OCI-LY7 (cell line): ENCODE measurements around the gene LRRK1. TPM values are rescaled to one million over a fixed set of nuclear protein-coding genes. Genes with fewer than 3 reads are reported as not detected.

ENCODE experiments used
- BruUV-seq: library from RNA; stranded (reverse); fragments of 400-500 nt; replicated peaks from 2 replicates; lab custom pipeline; 2021; lab: Mats Ljungman, UMichigan
- CTCF ChIA-PET: fragments of 300-600 bp; sonication (Branson Sonifier 250); formaldehyde crosslinking; loops from one replicate; lab custom pipeline; 2022; ENCODE audit warnings: antibody characterized with exemption; ENCODE audit not compliant: unreplicated experiment; lab: Charles Lee
- POLR2A ChIA-PET: fragments of 300-600 bp; sonication (Branson Sonifier 250); formaldehyde crosslinking; loops from one replicate; lab custom pipeline; 2022; ENCODE audit warnings: antibody characterized with exemption; lab: Charles Lee
- DNase-seq: peaks from one replicate; pipeline ENCODE4 v3.0.0-alpha.2; 2015; ENCODE audit warnings: low spot score
- H2AFZ ChIP-seq: fragments of 200-600 bp; sonication (generic), shearing (Covaris generic); 2 replicates; pipeline ENCODE4 v1.6.1; 2014; ENCODE audit warnings: mild to moderate bottlenecking, antibody characterized with exemption, low read length, moderate library complexity
- H3K27ac ChIP-seq: fragments of 200-600 bp; sonication (generic); 2 replicates; pipeline ENCODE4 v1.5.1; 2014; ENCODE audit warnings: mixed run types, low read depth, mild to moderate bottlenecking, moderate library complexity, low read length, inconsistent platforms; ENCODE audit not compliant: poor library complexity, severe bottlenecking
- H3K36me3 ChIP-seq: fragments of 200-600 bp; sonication (generic); 2 replicates; pipeline ENCODE4 v1.6.1; 2014; ENCODE audit warnings: mild to moderate bottlenecking, antibody characterized with exemption, low read length, moderate library complexity, mixed read lengths; ENCODE audit not compliant: insufficient read depth
- H3K4me1 ChIP-seq: fragments of 200-600 bp; sonication (generic); 2 replicates; pipeline ENCODE4 v1.5.1; 2014; ENCODE audit warnings: mild to moderate bottlenecking, low read length; ENCODE audit not compliant: insufficient read depth, poor library complexity, severe bottlenecking
- H3K4me2 ChIP-seq: fragments of 200-600 bp; sonication (generic); 2 replicates; pipeline ENCODE4 v1.6.1; 2014; ENCODE audit warnings: mild to moderate bottlenecking, low read length
- H3K4me3 ChIP-seq: fragments of 200-600 bp; sonication (generic); 2 replicates; pipeline ENCODE4 v1.5.1; 2014; ENCODE audit warnings: mild to moderate bottlenecking, low read depth, low read length; ENCODE audit not compliant: poor library complexity, severe bottlenecking
- H3K79me2 ChIP-seq: fragments of 200-600 bp; sonication (generic); 2 replicates; pipeline ENCODE4 v1.6.1; 2016; ENCODE audit warnings: low read depth, mild to moderate bottlenecking, low read length, moderate library complexity, mixed read lengths; ENCODE audit not compliant: insufficient read depth
- H3K9me2 ChIP-seq: fragments of 200-600 bp; sonication (generic); 2 replicates; pipeline ENCODE4 v1.6.1; 2016; ENCODE audit warnings: mild to moderate bottlenecking, low read length, mixed read lengths; ENCODE audit not compliant: insufficient read depth
- H3K9me3 ChIP-seq: fragments of 200-600 bp; sonication (generic); 2 replicates; pipeline ENCODE4 v1.6.1; 2014; ENCODE audit warnings: mild to moderate bottlenecking, mixed run types, low read length, mixed read lengths
- H4K20me1 ChIP-seq: fragments of 200-600 bp; sonication (generic); 2 replicates; pipeline ENCODE4 v1.6.1; 2014; ENCODE audit warnings: mild to moderate bottlenecking, antibody characterized with exemption, low read length, moderate library complexity, mixed read lengths; ENCODE audit not compliant: insufficient read depth
- EZH2phosphoT487 ChIP-seq: fragments of 200-600 bp; sonication (generic); IDR thresholded peaks from 2 replicates; pipeline ENCODE4 v1.6.1; 2018; ENCODE audit warnings: low read depth, borderline replicate concordance, mild to moderate bottlenecking, mixed run types, antibody characterized with exemption, low read length, moderate library complexity, mixed read lengths
- intact Hi-C: fragments of 100-400 bp; cut with micrococcal nuclease; formaldehyde crosslinking; loops from one replicate; pipeline ENCODE4 v1.10.0; 2022; ENCODE audit not compliant: unreplicated experiment
- total RNA-seq, 2 experiments: library from RNA; depleted of rRNA in 1 of 2; stranded (reverse); fragments of >200 nt in 1 of 2; shearing (Covaris generic) in 1 of 2; gene quantifications; 2 replicates each; pipeline ENCODE4 v1.2.3, GENCODE V29; 2014 to 2022
- TF ChIP-seq, protein P1 (sequence below): fragments of 200-600 bp; sonication (generic); conservative IDR thresholded peaks from 2 replicates; pipeline ENCODE4 v1.5.1; 2014; ENCODE audit warnings: mild to moderate bottlenecking, antibody characterized with exemption, low read length, moderate library complexity, mixed read lengths

LRRK1 gene
- total RNA-seq, 2 experiments from 2014 or later = 92.3 to 233 TPM

DNA sequence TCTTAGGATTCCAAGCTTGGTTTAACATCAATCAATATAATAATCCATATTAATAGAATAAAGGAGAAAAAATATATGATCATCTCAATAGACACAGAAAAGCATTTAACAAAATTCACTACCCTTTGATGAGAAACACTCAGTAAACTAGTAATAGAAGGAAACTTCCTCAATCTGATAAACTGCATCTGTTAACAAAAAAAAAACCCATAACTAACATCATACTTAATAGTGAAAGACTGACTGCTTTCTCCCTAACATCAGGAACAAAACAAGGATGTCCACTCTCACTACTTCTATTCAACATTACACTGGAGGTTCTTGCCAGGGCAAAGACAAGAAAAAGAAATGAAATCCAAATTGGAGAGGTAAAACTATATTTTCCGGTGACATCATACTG, 30.5 kb downstream of the LRRK1 start:
- TF ChIP-seq EZH2phosphoT487 = no peak
- TF ChIP-seq, protein P1, sequence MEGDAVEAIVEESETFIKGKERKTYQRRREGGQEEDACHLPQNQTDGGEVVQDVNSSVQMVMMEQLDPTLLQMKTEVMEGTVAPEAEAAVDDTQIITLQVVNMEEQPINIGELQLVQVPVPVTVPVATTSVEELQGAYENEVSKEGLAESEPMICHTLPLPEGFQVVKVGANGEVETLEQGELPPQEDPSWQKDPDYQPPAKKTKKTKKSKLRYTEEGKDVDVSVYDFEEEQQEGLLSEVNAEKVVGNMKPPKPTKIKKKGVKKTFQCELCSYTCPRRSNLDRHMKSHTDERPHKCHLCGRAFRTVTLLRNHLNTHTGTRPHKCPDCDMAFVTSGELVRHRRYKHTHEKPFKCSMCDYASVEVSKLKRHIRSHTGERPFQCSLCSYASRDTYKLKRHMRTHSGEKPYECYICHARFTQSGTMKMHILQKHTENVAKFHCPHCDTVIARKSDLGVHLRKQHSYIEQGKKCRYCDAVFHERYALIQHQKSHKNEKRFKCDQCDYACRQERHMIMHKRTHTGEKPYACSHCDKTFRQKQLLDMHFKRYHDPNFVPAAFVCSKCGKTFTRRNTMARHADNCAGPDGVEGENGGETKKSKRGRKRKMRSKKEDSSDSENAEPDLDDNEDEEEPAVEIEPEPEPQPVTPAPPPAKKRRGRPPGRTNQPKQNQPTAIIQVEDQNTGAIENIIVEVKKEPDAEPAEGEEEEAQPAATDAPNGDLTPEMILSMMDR = no peak
- H3K36me3 ChIP-seq = peaks cover 94% of the 10 kb centered on the region
- H3K79me2 ChIP-seq = peaks cover 98% of the 10 kb centered on the region
- ChIA-PET CTCF (no interaction called here), POLR2A (no interaction called here)
- no peaks in the 10 kb centered on the region for H4K20me1 ChIP-seq
- DNase-seq = no peak
- H3K4me2 ChIP-seq = no peak overlapping the region
- no peak overlapping the region for H2AFZ ChIP-seq
- BruUV-seq = no TSS peak
- no peak overlapping the region for H3K4me3 ChIP-seq
- H3K27ac ChIP-seq = peak overlapping the region; percentile 16
- intact Hi-C loops = no loop called here
- peaks cover 18% of the 10 kb centered on the region; the same call in 1 of the 2 replicates for H3K9me3 ChIP-seq
- H3K9me2 ChIP-seq = no peaks in the 10 kb centered on the region
- H3K4me1 ChIP-seq = peaks cover 27% of the 10 kb centered on the region

DNA sequence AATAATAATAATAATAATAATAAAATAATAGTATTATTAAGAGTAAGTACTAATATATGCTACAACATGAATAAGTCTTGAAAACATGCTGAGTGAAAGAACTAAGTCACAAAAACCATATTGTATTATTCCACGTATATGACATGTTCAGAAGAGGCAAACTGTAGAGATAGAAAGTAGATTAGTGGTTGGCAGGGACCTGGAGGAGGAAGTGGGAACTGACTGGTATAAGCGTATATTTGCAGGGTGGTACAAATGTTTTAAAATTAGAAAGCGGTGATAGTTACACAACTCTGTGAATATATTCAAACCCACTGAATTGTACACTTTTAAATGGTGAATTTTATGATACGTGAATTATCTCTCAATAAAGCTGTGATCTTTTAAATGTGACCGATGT, 32.8 kb downstream of the LRRK1 start:
- BruUV-seq = no TSS peak
- H3K9me2 ChIP-seq = no peaks in the 10 kb centered on the region
- no peak overlapping the region for H3K27ac ChIP-seq
- no peak overlapping the region for H3K4me2 ChIP-seq
- H3K36me3 ChIP-seq = peaks cover 93% of the 10 kb centered on the region
- H4K20me1 ChIP-seq = peaks cover 6% of the 10 kb centered on the region; the same call in 1 of the 2 replicates
- H3K9me3 ChIP-seq = peaks cover 18% of the 10 kb centered on the region; the same call in 1 of the 2 replicates
- intact Hi-C loops = no loop called here
- ChIA-PET CTCF (no interaction called here), POLR2A (no interaction called here)
- H3K79me2 ChIP-seq = peaks cover 98% of the 10 kb centered on the region
- no peak for TF ChIP-seq EZH2phosphoT487
- TF ChIP-seq, protein P1 = no peak
- no peak for DNase-seq
- no peak overlapping the region for H2AFZ ChIP-seq
- no peak overlapping the region for H3K4me3 ChIP-seq
- peaks cover 42% of the 10 kb centered on the region for H3K4me1 ChIP-seq

DNA sequence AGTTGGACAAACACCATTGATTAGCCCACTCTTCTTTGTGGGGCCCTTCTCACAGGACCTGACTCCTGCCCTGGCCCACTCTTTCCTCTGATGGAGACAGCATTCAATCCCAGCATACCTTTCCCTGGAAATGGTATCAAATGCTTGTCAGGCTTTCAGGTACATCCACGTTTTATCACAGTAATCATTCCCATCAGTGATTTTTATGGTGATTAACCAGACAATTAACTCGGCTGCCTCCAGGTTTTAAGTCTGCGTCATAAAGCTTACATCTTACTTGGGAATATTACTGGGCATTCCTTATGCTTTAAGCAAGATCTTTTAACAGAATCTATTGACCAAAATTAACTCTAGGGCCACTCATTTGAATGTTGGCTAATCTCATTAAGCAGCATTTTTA, 33.4 kb downstream of the LRRK1 start:
- ChIA-PET CTCF (no interaction called here), POLR2A (no interaction called here)
- no peak overlapping the region for H3K4me2 ChIP-seq
- TF ChIP-seq, protein P1 = no peak
- no peak for TF ChIP-seq EZH2phosphoT487
- intact Hi-C loops = no loop called here
- BruUV-seq = no TSS peak
- H3K36me3 ChIP-seq = peaks cover 93% of the 10 kb centered on the region
- H3K9me2 ChIP-seq = no peaks in the 10 kb centered on the region
- no peak for DNase-seq
- no peak overlapping the region for H3K4me3 ChIP-seq
- H3K79me2 ChIP-seq = peaks cover 98% of the 10 kb centered on the region
- peaks cover 6% of the 10 kb centered on the region; the same call in 1 of the 2 replicates for H4K20me1 ChIP-seq
- peaks cover 41% of the 10 kb centered on the region for H3K4me1 ChIP-seq
- peaks cover 18% of the 10 kb centered on the region; the same call in 1 of the 2 replicates for H3K9me3 ChIP-seq
- H3K27ac ChIP-seq = no peak overlapping the region
- H2AFZ ChIP-seq = no peak overlapping the region
